Measurements from ENCODE around the gene PKNOX1.
"Not testable (repeated sequence)": the region's sequence is repeated elsewhere in the genome, so short reads cannot be mapped to it uniquely, and the experiment has no call there.

Gene PKNOX1, protein sequence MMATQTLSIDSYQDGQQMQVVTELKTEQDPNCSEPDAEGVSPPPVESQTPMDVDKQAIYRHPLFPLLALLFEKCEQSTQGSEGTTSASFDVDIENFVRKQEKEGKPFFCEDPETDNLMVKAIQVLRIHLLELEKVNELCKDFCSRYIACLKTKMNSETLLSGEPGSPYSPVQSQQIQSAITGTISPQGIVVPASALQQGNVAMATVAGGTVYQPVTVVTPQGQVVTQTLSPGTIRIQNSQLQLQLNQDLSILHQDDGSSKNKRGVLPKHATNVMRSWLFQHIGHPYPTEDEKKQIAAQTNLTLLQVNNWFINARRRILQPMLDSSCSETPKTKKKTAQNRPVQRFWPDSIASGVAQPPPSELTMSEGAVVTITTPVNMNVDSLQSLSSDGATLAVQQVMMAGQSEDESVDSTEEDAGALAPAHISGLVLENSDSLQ

DNA sequence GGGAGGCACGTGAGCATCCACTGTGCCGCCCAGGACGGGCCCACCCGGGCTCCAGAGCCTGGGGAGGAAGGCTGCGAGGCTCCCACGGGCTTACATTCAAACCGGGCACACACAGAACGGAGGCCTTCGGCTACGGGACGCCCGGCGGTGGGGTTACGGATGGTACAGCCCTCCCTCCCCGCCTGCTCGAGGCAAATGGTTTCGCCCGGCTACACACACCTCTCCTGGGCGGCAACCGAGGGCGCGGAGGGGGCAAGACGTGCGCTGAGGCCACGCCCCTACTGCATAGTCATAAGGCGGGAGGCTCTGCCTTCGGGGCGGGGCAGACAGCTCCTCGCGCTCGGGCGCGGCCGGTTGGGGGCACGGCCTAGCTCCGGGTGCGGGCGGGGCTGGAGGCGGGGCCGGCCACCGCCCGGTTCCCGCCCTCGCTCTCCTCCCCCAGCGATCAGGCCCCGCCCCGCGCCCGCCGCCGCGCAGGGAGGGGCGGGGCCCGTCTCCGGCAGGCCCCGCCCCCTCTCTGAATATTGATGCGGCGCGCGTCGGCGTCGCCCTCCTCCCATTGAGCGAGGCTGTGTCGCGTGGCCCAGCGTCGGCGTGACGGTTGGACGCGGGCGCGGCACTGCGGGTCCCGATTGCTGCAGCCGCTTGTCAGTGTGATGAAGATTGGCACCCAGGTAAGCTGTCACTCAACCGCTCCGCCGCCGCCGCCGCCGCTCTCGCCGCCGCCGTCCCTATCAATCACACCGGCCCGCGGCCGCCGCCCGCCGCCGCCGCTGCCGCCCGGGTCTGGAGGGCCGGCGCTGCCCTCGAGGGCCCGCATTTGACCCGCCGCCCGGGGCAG is at the start of gene PKNOX1:
PKNOX1 (plus strand) TSS at position 572 of the 841 bp plus-strand sequence. CDS start 29,820 bp downstream, outside the sequence.
- DNase-seq (ENCODE audit: low read depth), result peak; percentile 99

DNA sequence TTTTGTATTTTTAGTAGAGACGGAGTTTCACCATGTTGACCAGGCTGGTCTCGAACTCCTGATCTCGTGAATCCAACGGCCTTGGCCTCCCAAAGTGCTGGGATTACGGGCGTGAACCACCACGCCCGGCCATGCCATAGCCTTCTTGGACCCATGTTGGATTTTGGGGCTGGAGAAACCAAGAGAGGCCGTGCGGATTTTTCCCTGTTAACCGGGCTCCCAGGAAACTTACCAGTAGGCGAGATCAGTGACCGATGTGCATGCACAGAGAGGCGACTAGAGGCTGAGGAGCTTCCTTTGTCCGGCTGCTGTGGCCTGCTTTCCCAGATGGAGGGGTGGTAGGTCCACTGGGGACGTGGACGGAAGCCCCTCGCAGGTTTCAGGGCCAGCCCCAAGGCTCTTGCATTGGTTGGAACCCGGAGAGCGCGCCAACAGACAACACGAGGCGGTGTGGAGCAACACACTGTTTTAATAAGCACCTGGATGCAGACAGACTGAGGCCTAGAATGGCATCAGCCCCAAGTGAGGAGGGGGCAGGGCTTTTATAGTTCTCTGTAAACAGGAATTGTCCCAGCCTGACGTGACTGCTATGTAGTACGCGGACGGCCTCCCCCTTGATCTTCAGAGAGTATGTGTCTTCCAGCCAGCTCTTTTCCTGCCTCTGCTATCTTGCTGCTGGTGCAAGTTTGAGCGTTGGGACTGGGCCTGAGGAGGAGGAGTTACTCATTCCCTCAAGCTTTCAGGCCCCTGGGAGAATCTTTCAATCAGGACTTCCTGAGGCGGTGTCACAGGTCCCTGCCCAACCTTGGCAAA is 49.0 kb upstream of the PKNOX1 start, which contains the start of gene ERVH48-1:
ERVH48-1 (minus strand) TSS at position 517 of the 813 bp plus-strand sequence. CDS start 6,624 bp downstream, outside the sequence.
- DNase-seq (ENCODE audit: low read depth), result no peak

DNA sequence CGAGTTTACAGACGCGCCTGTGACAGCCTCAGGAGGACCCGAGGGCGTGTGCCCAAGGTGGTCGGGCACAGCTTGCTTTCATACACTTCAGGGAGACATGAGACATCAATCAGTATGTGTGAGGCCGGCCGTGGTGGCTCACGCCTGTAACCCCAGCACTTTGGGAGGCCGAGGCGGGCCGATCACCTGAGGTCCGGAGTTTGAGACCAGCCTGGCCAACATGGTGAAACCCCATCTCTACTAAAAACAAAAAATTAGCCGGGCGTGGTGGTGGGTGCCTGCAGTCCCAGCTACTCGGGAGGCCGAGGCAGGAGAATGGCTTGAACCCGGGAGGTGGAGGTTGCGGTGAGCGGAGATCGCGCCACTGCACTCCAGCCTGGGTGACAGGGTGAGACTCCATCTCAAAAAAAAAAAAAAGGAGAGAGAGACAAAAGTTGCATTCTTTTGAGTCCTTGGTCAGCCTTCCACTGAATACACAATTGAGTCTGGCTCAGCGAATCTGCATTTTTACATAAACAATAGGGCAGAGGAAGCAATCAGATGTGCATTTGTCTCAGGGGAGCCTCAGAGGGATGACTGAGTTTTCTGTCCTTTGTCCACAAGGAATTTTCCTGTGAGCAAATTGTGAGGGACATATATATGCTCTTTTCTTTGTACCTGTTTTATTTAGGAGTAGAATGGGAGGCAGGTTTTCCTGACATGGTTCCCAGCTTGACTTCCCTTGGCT is 46.7 kb upstream of the PKNOX1 start:
- DNase-seq (ENCODE audit: low read depth), result not testable (repeated sequence)

DNA sequence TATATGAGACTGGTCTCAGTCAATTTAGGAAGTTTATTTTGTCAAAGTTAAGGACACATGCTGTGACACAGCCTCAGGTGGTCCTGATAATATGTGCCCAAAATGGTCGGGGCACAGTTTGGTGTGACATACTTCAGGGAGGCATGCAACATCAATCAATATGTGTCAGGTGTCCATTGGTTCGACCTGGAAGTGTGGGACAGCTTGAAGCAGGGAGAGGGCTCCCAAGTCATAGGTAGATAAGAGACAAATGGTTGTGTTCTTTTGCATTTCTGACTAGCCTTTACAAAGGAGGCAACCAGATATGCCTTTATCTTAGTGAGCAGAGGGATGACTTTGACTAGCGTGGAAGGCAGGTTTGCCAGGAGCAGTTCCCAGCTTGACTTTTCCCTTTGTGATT is 44.4 kb upstream of the PKNOX1 start:
- DNase-seq (ENCODE audit: low read depth), result no peak

DNA sequence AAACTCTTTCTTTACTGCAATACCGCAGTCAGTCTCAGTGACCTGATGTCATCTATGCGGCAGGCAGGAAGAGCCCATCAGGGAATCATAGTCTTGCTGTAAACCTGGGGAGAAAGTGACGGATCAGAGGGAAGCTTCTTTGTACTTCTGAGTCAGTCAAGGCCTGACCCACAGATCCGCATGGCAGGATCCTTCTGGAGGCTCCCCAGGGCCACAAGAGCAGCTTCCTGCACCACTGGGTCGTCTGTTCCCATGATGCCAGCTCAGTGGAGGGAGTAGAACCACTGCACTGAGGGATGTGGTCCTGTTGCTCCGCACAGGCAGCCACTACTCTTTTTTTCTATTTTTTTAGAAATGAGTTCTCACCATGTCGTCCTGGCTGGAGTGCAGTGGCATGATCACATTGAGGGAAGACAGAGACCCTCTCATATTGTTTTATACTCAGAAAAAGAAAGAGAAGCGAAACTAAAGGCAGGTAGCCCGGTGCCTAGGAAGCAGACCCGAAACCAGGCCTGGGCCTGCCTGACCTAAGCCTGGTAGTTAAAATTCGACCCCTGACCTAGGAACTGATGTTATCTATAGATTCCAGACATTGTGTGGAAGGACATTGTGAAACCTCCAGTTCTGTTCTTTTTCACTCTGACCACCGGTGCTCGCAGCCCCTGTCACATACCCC is 42.7 kb upstream of the PKNOX1 start:
- no peak for DNase-seq (ENCODE audit: low read depth)

DNA sequence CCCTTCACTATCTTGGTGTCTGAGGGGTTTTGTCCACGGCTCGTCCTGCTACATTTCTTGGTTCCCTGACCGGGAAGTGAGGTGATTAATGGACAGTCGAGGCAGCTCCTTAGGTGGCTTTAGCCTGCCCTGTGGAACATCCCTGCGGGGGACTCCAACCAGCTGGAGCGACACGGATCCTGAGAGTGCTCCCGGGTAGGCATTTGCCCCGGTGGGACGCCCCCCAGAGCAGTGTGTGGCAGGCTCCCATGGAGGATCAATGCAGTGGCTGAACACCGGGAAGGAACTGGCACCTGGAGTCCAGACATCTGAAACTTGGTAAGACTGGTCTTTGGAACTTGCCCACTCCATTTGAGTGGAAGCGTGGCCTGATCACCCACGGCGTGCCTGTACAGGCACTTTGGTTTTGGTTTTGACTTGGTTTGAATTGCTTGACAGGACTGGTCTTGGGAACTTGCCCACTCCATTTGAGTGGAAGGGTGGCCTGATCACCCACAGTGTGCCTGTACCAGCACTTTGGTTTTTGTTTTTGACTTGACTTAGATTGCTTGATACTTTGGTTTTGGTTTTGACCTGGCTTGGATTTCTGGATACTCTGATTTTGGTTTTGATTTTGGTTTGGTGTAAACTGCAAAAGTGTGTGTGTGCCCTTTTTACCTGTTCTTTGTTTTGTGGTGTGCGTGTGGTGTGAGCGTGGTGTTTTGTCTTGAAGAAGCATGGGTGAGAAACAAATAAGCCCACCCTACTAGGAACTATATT is 41.8 kb upstream of the PKNOX1 start:
- not testable (repeated sequence) for DNase-seq (ENCODE audit: low read depth)

DNA sequence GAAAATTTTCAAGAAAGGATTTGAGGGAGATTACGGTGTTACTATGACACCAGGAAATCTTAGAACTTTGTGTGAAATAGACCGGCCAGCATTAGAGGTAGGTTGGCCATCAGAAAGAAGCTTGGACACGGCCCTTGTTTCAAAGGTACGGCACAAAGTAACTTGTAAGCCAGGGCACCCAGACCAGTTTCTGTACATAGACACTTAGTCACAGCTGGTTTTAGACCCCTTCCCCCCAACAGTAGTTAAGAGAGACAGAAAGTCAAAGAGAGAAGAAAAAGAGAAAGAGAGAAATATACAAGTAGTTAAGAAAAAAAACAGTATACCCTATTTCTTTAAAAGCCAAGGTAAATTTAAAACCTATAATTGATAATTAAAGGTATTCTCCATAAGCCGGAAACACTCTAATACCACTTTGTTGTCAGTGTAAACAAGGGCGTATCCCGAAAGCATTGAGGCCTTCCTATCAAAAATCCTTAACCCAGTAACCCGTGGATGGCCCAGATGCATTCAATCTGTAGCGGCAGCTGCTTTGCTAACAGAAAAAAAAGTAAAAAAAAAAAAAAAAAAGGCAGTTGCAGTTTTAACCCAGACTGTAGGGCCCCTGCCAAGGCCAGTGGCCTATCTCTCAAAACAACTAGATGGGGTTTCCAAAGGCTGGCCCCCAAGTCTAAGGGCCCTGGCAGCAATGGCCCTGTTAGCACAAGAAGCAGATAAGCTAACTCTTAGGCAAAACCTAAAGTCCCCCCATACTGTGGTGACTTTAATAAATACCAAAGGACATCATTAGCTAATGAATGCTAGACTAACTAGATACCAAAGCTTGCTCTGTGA is 41.0 kb upstream of the PKNOX1 start:
- DNase-seq (ENCODE audit: low read depth), result not testable (repeated sequence)

DNA sequence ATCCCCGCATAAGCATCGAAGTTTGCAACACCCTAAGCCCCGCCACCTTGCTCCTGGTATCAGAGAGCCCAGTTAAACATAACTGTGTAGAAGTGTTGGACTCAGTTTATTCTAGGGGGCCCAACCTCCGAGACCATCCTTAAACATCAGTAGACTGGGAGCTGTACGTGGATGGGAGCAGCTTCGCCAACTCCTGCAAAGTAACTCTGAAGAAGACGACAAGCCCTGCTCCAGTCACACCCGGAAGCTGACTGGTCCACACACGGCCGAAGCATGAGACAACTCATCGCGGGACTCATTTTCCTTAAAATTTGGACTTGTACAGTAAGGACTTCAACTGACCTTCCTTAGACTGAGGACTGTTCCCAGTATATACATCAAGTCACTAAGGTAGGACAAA is 40.4 kb upstream of the PKNOX1 start:
- not testable (repeated sequence) for DNase-seq (ENCODE audit: low read depth)

DNA sequence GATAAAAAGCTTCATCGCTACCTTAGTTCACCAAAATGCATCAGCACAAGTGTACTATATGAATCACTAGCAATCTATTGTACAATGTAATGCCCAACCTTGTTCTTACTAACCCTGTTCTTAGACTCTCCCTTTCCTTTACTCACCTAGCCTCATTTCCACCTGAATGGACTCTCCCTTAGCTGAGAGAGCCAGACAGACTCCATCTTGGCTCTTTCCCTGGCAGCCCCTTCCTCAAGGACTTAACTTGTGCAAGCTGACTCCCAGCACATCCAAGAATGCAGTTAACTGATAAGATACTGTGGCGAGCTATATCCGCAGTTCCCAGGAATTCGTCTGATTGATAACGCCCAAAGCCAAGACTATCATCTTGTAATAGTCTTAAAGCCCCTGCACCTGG is 38.0 kb upstream of the PKNOX1 start:
- not testable (repeated sequence) for DNase-seq (ENCODE audit: low read depth)

DNA sequence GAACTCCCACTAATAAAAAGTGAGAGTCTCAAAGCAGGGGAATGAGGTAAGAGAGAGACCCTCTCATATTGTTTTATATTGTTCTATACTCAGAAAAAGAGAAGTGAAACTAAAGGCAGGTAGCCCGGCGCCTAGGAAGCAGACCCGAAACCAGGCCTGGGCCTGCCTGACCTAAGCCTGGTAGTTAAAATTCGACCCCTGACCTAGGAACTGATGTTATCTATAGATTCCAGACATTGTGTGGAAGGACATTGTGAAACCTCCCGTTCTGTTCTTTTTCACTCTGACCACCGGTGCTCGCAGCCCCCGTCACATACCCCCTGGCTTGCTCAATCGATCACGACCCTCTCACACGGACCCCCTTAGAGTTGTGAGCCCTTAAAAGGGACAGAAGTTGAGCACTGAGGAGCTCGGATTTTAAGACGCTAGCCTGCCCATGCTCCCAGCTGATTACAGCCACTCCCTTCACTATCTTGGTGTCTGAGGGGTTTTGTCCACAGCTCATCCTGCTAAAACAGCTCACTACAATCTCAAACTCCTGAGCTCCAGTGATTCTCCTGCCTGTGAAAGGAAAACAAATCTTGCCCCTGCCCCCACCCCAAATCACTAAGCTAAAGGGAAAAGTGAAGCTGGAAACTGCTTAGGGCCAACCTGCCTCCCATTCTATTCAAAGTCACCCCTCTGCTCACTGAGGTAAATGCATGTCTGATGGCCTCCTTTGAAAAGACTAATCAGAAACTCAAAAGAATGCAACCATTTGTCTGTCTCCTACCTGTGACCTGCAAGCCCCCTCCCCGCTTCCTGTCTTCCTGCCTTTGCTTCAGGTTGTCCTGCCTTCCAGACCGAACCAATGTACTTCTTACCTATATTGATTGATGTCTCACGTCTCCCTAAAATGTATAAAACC is 37.1 kb upstream of the PKNOX1 start:
- not testable (repeated sequence) for DNase-seq (ENCODE audit: low read depth)

DNA sequence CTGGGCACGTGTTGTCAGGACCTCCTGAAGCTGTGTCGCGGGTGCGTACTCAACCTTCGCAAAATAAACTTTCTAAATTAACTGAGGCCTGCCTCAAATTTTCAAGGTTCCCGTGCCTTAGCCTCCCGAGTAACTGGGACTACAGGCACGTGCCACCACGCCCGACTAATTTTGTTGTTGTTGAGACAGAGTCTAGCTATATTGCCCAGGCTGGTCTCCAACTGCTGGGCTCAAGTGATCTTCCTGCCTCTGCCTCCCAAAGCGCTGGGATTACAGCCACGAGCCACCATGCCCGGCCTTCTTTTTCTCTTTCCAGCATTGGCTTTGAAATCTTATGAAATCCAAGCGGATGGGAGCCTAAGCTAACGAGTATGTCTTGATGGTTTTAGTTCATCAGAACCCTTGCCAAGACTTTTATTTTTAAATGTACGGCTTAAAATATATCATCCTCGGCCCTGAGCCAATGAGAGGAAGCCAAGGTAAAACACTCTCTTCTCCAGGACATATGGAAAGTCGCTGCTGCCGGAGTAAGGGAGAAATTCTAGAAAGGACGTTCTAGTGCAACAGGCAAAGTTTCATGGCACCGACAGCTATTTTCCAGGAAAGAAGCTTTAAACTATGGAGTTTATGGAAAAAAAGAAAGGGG is 36.3 kb upstream of the PKNOX1 start:
- no peak for DNase-seq (ENCODE audit: low read depth)

DNA sequence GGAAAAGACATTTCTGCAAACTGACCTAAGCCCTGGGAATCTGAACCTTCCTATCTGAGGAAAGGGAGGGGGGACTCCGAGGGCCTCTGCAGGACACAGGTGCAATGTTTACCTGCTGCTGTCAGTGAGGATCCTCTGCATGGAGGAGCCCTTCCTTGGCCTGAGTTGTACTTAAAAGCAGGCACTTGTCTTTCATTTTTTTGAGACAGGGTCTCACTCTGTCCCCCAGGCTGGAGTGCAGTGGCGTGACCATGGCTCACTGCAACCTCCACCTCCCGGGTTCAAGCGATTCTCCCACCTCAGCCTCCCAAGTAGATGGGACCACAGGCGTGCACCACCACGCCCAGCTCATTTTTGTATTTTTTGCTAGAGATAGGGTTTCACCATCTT is 35.8 kb upstream of the PKNOX1 start:
- DNase-seq (ENCODE audit: low read depth), result not testable (repeated sequence)

DNA sequence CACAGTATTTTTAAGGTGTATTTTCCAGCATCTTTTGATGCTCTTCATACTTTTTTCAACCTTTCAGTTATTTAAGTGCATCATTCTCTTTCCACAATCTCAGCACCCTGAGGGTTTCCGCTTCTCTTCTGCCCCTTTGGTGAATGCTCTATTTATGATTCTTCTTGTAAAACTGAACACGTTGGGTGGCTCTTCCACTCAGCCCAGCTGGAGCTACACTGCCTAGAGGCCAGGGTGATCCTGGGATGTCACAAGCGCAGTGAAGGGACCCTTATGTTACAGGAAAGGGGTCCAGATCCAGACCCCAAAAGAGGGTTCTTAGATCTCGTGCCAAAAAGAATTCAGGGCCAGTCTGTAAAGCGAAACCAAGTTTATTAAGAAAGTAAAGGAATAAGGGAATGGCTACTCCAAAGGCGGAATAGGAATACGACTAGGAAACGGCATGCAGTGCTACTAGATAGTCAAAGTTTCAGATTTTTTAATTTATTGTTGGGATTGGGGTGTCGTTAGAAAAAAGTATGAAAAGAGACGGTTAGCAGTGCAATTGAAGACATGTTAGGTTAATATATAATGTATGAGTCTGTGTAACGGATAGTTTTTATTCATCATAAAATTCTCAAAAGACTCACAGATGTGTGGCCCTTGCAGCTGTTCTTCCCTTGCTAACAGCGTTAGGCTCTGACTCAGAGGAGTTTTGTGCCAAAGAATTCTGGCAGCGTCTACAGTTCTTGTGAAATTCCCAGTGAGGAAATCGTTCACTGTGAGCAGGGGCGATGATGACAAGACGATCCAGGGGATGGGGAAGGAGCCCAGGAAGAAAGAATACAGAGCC is 34.6 kb upstream of the PKNOX1 start:
- DNase-seq (ENCODE audit: low read depth), result no peak

DNA sequence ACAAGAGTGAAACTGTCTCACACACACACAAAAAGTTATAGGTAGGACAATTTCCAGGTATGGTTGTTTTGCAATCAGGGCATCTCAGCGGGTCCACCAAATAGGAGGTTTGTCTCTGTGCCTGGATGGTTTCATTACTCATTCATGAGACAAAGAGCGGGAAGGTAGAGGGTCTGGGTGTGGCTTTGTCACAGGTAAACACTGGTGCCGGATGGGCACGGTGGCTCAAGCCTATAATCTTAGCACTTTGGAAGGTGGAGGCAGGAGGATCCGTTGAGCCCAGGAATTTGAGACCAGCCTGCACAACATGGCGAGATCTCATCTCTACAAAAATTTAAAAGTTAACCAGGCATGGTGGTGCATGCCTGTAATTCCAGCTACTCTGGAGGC is 32.7 kb upstream of the PKNOX1 start:
- no peak for DNase-seq (ENCODE audit: low read depth)

DNA sequence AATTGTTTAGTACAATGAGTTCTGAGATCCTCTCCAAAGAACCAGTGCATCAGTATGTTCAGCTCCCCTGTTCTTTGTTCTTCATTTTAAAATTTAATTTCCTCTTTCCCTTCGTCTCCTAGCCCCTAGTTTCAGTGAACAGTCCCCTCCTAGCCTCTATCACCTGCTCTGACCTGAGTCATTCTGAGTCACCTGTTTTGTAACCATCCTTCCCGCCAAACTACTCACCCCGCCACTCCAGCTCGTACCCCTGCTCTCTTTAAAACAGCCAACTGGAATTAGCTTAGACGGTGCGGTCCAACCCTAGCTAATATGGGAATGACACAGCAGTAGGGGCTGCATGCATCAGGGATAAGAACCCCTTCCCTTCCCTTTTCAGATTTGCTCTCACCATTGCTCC is 32.1 kb upstream of the PKNOX1 start:
- DNase-seq (ENCODE audit: low read depth), result no peak

DNA sequence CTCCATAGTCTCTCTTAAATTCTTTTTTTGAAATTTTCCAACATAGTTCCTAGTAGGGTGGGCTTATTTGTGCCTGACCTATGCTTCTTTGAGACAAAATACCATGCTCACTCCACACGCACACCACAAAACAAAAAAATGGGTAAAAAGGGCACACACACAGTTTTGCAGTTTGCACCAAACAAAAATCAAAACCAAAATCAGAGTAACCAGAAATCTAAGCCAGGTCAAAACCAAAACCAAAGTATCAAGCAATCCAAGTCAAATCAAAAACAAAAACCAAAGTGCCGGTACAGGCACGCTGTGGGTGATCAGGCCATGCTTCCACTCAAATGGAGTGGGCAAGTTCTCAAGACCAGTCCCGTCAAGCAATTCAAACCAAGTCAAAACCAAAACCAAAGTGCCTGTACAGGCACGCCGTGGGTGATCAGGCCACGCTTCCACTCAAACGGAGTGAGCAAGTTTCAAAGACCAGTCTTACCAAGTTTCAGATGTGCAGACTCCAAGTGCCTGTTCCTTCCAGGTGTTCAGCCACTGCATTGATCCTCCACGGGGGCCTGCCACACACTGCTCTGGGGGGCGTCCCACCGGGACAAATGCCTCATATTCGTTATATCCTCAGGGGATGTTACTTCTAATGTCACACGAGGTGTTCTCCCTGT is 25.1 kb upstream of the PKNOX1 start:
- not testable (repeated sequence) for DNase-seq (ENCODE audit: low read depth)

Measured in activated T-helper 1 cell treated with Interleukin-2 at 50 U/mL for 16 hours (primary cell).